ENCODE results near the gene EZH2. TPM values are rescaled to one million over a fixed set of nuclear protein-coding genes. Genes with fewer than 3 reads are reported as not detected.

EZH2 gene
- total and polyA plus RNA-seq, 9 donors, result 2.5 to 5.6 (median 4.0) TPM

- intact Hi-C loops (cut with DNase I), result loop anchor here in 2 of 4 donors (5.0 to 10.0 kb wide), 3 partner anchors 59 to 188 kb away; partner anchors contain the start of gene CUL1 (in 1 of the 2)
- no peaks in the 10 kb centered on the region for H3K36me3 ChIP-seq
- peaks cover 4% of the 10 kb centered on the region for H3K4me1 ChIP-seq (ENCODE audit: insufficient read depth)
- no peaks in the 10 kb centered on the region for H3K9me3 ChIP-seq
- WGBS, 3 donors, result 0 to 2% (median 1%) methylated on average over 12 of the region's 12 CpGs
- no peak overlapping the region for H3K27ac ChIP-seq
- no peaks in the 10 kb centered on the region for H3K27me3 ChIP-seq
- no peak for TF ChIP-seq EP300 (IDR thresholded peaks at IDR 0.05)
- TF ChIP-seq CTCF (IDR thresholded peaks at IDR 0.05), result no peak
- peak overlapping the region; percentile 95 for H3K4me3 ChIP-seq
- no peak for DNase-seq
Observed at GRCh38 chr7:148882841-148883265, 1.2 kb downstream of the EZH2 start.

GRCh38 chr7:148882192-148882591 lies 1.9 kb downstream of the EZH2 start:
- no peak for DNase-seq
- intact Hi-C loops (cut with DNase I), result loop anchor here in 2 of 4 donors (5.0 to 10.0 kb wide), 3 partner anchors 60 to 187 kb away; partner anchors contain the start of gene CUL1 (in 1 of the 2)
- Histone ChIP-seq H3K9me3 (no peaks in the 10 kb centered on the region), H3K36me3 (no peaks in the 10 kb centered on the region), H3K4me3 (no peak overlapping the region), H3K27me3 (no peaks in the 10 kb centered on the region), H3K4me1 (ENCODE audit: insufficient read depth) (peaks cover 4% of the 10 kb centered on the region), H3K27ac (no peak overlapping the region)
- 59 to 70% (median 63%) methylated on average over 5 of the region's 5 CpGs for WGBS, 3 donors
- no peak for TF ChIP-seq EP300 (IDR thresholded peaks at IDR 0.05)
- no peak for TF ChIP-seq POLR2A (IDR thresholded peaks at IDR 0.05)
- TF ChIP-seq CTCF (IDR thresholded peaks at IDR 0.05), result no peak

- H3K36me3 ChIP-seq, result no peaks in the 10 kb centered on the region
- no peak overlapping the region for H3K4me3 ChIP-seq
- DNase-seq, result no peak
- TF ChIP-seq CTCF (IDR thresholded peaks at IDR 0.05) (no peak), POLR2A (IDR thresholded peaks at IDR 0.05) (no peak), EP300 (IDR thresholded peaks at IDR 0.05) (no peak)
- intact Hi-C loops (cut with DNase I), result no loop called here
- no peaks in the 10 kb centered on the region for H3K27me3 ChIP-seq
- H3K4me1 ChIP-seq (ENCODE audit: insufficient read depth), result no peaks in the 10 kb centered on the region
- no peak overlapping the region for H3K27ac ChIP-seq
- H3K9me3 ChIP-seq, result no peaks in the 10 kb centered on the region
- 83 to 87% (median 84%) methylated on average over 2 of the region's 2 CpGs for WGBS, 3 donors
Observed at GRCh38 chr7:148878317-148878716, 5.8 kb downstream of the EZH2 start.

GRCh38 chr7:148877517-148877916 lies 6.6 kb downstream of the EZH2 start:
- no peak for DNase-seq
- intact Hi-C loops (cut with DNase I), result no loop called here
- Histone ChIP-seq H3K4me3 (no peak overlapping the region), H3K4me1 (ENCODE audit: insufficient read depth) (no peaks in the 10 kb centered on the region), H3K9me3 (no peaks in the 10 kb centered on the region), H3K27me3 (no peaks in the 10 kb centered on the region), H3K27ac (no peak overlapping the region), H3K36me3 (no peaks in the 10 kb centered on the region)
- 88 to 98% (median 93%) methylated on average over 1 of the region's 1 CpG for WGBS, 3 donors
- TF ChIP-seq CTCF (IDR thresholded peaks at IDR 0.05) (no peak), POLR2A (IDR thresholded peaks at IDR 0.05) (no peak)

Data from ovary (tissue), 9 donors.